Measurements from ENCODE around the gene IFT20.
"Not testable (repeated sequence)": the region's sequence is repeated elsewhere in the genome, so short reads cannot be mapped to it uniquely, and the experiment has no call there.

Gene IFT20

GRCh38 chr17:28306954-28307401 lies 28.3 kb downstream of the IFT20 start:
- ChIA-PET CTCF (no interaction called here), POLR2A (no interaction called here)
- DNase-seq (ENCODE audit: extremely low spot score): no peak
- no peak for TF ChIP-seq CTCF (IDR thresholded peaks at IDR 0.05; ENCODE audit: control extremely low read depth, extremely low read depth, low read depth, missing control alignments)

DNA sequence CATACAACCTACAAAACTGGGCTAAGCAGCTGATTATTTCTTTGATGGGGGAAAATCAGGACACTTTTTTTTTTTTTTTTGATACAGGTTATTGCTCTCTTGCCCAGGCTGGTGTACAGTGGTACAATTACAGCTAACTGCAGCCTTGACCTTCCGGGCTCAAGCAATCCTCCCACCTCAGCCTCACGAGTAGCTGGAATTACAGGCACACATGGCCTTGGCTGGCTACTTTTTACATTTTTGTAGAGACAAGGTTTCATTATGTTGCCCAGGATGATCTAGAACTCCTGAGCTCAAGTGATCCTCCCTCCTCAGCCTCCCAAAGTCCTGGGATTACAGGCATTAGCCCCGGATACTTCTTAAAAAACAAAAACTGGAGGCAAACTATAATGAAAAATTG lies 36.8 kb downstream of the IFT20 start:
- POLR2A ChIA-PET: no interaction called here
- CTCF ChIA-PET: interaction anchor here (1.8 kb wide), 1 partner anchor 30 kb away, joined by 6 read pairs; no protein-coding TSS in a partner anchor
- DNase-seq (ENCODE audit: extremely low spot score): no peak
- no peak for TF ChIP-seq CTCF (IDR thresholded peaks at IDR 0.05; ENCODE audit: control extremely low read depth, extremely low read depth, low read depth, missing control alignments)

GRCh38 chr17:28295677-28296578 lies 39.3 kb downstream of the IFT20 start:
- CTCF ChIA-PET: interaction anchor here (1.0 to 1.4 kb wide), 5 partner anchors 13 to 44 kb away, joined by 3 read pairs; no protein-coding TSS in a partner anchor
- POLR2A ChIA-PET: no interaction called here
- DNase-seq (ENCODE audit: extremely low spot score): no peak
- no peak for TF ChIP-seq CTCF (IDR thresholded peaks at IDR 0.05; ENCODE audit: control extremely low read depth, extremely low read depth, low read depth, missing control alignments)

GRCh38 chr17:28293994-28294393 lies 41.3 kb downstream of the IFT20 start:
- CTCF ChIA-PET: interaction anchor here (1.0 to 1.5 kb wide), 4 partner anchors 10 to 88 kb away, joined by 3 read pairs; no protein-coding TSS in a partner anchor
- TF ChIP-seq CTCF (IDR thresholded peaks at IDR 0.05; ENCODE audit: control extremely low read depth, extremely low read depth, low read depth, missing control alignments): no peak

GRCh38 chr17:28292878-28293277 lies 42.4 kb downstream of the IFT20 start:
- CTCF ChIA-PET; POLR2A ChIA-PET; DNase-seq (ENCODE audit: extremely low spot score): not testable (repeated sequence)

More at GRCh38 chr17:28293994-28294393, 41.3 kb downstream of the IFT20 start:
- POLR2A ChIA-PET: no interaction called here
- DNase-seq (ENCODE audit: extremely low spot score): no peak

DNA sequence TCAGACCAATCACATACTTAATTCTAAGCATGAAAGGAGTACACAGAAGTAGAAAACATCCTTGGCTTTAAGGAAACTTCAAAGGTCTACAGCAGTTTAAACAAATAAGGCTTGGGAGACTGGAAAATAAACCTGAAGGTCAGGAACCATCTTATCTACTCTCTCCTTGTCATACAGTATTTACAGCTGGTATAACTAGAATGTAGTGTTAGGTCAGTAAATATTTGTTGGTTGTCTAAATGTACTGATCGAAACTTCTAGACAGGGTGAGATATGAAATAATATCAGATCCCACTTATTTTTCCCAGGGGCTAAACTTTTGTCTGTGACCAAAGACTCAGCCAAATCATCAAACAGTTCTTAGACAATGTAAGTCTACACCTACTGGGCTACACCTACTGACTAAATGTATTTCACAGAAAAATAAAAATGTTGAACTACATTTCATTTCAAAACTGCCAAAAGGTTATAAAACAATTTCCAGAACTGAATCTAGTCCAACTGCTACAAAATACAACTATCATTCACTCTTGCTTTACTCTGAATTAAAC lies 43.4 kb downstream of the IFT20 start:
- DNase-seq (ENCODE audit: extremely low spot score): no peak
- POLR2A ChIA-PET: no interaction called here

More for the DNA sequence above, 43.4 kb downstream of the IFT20 start:
- TF ChIP-seq CTCF (IDR thresholded peaks at IDR 0.05; ENCODE audit: control extremely low read depth, extremely low read depth, low read depth, missing control alignments): no peak
- CTCF ChIA-PET: no interaction called here
